Measurements from ENCODE around the gene UAP1L1.
A peak's percentile ranks its signal among the peaks of the same experiment; 100 is the strongest.

UAP1L1 gene

GRCh38 chr9:137097761-137098462 is 20.6 kb downstream of the UAP1L1 start:
- no peak for DNase-seq (ENCODE audit: low read depth)

- no peak for DNase-seq (ENCODE audit: low read depth)
Observed at GRCh38 chr9:137099231-137099630, 21.9 kb downstream of the UAP1L1 start.

DNA sequence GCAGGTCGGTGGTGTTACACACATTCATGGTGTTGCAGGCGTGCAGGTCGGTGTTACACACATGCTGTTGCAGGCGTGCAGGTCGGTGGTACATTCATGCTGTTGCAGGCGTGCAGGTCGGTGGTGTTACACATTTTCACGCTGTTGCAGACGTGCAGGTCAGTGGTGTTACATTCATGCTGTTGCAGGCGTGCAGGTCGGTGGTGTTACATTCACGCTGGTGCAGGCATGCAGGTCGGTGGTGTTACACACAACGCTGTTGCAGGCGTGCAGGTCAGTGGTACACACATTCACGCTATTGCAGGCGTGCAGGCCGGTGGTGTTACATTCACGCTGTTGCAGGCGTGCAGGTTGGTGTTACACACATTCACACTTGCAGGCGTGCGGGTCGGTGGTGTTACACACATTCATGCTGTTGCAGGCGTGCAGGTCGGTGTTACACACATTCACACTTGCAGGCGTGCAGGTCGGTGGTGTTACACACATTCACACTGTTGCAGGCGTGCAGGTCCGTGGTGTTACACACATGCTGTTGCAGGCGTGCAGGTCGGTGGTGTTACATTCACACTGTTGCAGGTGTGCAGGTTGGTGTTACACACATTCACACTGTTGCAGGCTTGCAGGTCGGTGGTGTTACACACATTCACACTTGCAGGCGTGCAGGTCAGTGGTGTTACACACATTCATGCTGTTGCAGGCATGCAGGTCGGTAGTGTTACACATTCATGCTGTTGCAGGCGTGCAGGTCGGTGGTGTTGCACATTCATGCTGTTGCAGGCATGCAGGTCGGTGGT is 26.1 kb downstream of the UAP1L1 start:
- DNase-seq (ENCODE audit: low read depth): no peak

- no peak for DNase-seq (ENCODE audit: low read depth)
Observed at GRCh38 chr9:137105814-137106661, 28.7 kb downstream of the UAP1L1 start.

DNA sequence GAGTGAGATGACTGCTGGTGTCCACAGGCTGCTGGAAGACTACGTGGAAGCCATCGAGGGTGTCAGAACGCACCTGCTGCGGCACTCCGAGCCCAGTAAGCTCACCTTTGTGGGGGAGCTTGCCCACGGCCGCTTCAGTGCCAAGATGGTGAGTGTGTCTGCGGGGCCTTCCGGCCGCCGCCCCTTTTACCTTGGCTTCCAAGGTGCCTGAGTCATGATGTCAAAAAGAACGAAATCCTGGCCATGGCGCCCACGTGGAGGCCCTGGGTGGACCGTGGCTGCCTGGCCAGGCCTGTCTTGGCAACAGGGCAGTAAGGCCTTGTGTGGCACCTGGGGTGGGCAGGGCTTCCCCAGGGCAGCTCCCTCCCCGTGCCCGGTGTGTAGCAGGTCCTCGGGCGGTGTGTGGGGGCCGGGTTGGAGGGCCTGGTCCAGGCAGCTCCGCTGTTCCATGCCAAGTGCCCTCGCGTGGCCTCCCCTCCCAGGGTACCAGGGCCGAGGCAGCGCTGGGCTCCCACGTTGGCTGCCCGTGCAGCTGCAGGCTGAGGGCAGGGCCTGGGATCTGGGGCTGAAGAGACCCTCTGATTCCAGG is 29.4 kb downstream of the UAP1L1 start:
- no peak for DNase-seq (ENCODE audit: low read depth)

- no peak for DNase-seq (ENCODE audit: low read depth)
Observed at GRCh38 chr9:137107312-137107921, 30.1 kb downstream of the UAP1L1 start.

GRCh38 chr9:137107982-137108381 is 30.7 kb downstream of the UAP1L1 start:
- no peak for DNase-seq (ENCODE audit: low read depth)

DNA sequence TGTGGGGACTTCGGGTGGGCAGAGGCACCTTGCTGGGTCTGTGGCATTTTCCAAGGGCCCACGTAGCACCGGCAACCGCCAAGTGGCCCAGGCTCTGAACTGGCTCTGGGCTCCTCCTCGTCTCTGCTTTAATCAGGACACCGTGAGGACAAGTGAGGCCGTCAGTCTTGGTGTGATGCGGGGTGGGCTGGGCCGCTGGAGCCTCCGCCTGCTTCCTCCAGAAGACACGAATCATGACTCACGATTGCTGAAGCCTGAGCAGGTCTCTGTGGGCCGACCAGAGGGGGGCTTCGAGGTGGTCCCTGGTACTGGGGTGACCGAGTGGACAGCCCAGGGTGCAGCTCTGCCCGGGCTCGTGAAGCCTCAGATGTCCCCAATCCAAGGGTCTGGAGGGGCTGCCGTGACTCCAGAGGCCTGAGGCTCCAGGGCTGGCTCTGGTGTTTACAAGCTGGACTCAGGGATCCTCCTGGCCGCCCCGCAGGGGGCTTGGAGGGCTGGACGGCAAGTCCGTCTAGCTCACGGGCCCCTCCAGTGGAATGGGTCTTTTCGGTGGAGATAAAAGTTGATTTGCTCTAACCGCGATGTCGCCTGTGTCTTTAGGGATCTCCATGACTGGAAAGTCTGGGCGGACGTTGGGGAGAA is 31.4 kb downstream of the UAP1L1 start:
- no peak for DNase-seq (ENCODE audit: low read depth)

GRCh38 chr9:137109250-137110146 is 32.2 kb downstream of the UAP1L1 start:
- no peak for DNase-seq (ENCODE audit: low read depth)

- DNase-seq (ENCODE audit: low read depth): no peak
Observed at GRCh38 chr9:137110147-137110910, 33.0 kb downstream of the UAP1L1 start.

DNA sequence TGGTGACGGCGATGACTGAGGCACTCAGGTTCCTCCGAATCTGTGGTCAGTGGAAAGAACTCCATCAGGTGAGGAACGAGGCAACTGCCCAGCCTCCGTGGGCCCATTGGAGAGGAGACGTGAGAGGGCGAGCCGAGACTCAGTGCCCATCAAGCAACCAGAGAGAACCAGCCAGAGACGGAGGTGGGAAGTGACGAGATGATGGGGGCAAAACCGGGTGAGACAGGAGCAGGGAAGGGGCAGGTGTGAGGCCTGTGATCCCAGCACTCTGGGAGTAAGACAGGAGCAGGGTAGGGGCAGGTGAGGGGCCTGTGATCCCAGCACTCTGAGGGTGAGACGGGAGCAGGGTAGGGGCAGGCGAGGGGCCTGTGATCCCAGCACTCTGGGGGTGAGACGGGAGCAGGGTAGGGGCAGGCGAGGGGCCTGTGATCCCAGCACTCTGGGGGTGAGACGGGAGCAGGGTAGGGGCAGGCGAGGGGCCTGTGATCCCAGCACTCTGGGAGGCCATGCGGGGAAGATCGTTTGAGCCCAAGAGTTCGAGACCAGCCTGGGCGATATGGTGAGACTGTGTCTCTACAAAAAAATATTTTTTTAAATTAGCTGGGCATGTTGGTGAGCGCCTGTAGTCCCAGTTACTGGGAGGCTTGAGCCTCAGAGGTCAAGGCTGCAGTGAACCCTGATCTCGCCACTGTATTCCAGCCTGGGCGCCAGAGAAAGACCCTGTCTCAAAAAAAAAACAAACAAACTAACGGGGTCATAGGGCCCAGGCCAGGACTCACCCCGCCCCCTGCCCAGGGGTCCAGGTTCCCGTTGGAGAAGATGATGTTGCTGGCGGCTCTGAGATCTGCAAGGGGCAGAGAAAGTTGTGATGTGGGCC is 33.8 kb downstream of the UAP1L1 start:
- no peak for DNase-seq (ENCODE audit: low read depth)

- no peak for DNase-seq (ENCODE audit: low read depth)
Observed at GRCh38 chr9:137111788-137112563, 34.7 kb downstream of the UAP1L1 start.

- no peak for DNase-seq (ENCODE audit: low read depth)
Observed at GRCh38 chr9:137112564-137113384, 35.5 kb downstream of the UAP1L1 start.

DNA sequence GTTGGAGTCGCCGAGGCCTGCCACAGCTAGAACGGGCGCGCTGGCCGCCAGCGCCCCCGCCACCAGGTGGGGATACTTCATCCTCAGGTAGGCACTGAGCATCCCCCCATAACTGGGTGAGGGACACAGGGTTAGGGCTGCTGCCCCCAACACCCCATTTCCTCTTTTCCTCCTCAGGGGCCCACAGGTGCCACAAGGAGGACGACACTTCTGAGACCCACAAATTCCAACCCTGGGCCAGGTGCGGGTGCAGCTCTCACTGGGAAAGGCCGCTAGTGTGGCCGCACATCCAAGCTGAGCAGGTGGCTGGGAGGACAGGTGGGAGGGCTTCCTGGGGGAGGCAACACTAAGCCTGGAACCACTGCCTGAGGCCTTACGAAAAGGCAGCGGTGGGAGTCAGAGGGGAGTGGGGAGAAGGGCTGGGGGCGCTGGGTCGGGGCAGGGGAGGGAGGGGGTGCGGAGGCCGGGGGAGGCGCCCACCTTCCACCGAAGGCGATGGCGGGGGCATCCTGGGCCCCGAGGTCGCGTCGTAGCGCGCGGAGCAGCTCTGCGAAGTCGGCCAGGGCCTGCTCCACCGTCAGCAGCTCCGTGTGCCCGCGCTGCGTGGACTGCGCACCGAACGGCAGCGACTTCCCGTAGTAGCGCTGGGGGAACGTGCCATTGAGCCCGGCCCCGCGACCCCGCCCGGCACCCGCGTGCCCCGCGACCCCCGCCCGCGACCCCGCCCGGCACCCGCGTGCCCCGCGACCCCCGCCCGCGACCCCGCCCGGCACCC is 36.3 kb downstream of the UAP1L1 start:
- DNase-seq (ENCODE audit: low read depth): peak; percentile 29

DNA sequence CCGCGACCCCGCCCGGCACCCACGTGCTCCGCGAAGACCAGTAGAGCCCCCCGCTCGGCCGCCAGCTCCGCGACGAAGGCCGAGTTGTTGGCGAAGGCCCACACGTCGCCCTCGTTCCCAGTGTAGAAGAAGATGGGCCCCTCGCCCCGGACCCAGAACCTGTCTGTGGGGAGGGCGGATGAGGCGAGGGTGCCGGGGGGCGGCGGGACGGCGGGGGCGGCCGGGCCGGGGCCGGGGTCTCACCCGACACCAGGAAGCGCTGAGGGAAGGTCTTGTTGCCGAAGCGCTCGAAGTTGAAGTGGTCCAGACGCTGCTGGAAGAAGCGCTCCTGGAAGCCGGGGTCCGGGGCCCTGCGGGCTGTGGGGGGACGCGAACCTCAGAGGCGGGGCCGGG is 36.9 kb downstream of the UAP1L1 start:
- no peak for DNase-seq (ENCODE audit: low read depth)

Data from EH (cell line).